ENCODE results near the gene SEMA3C. TPM values are rescaled to one million over a fixed set of nuclear protein-coding genes. Genes with fewer than 3 reads are reported as not detected.

The SEMA3C gene
- polyA plus RNA-seq, result 0.22 and 1.4 TPM in 2 replicates

DNA sequence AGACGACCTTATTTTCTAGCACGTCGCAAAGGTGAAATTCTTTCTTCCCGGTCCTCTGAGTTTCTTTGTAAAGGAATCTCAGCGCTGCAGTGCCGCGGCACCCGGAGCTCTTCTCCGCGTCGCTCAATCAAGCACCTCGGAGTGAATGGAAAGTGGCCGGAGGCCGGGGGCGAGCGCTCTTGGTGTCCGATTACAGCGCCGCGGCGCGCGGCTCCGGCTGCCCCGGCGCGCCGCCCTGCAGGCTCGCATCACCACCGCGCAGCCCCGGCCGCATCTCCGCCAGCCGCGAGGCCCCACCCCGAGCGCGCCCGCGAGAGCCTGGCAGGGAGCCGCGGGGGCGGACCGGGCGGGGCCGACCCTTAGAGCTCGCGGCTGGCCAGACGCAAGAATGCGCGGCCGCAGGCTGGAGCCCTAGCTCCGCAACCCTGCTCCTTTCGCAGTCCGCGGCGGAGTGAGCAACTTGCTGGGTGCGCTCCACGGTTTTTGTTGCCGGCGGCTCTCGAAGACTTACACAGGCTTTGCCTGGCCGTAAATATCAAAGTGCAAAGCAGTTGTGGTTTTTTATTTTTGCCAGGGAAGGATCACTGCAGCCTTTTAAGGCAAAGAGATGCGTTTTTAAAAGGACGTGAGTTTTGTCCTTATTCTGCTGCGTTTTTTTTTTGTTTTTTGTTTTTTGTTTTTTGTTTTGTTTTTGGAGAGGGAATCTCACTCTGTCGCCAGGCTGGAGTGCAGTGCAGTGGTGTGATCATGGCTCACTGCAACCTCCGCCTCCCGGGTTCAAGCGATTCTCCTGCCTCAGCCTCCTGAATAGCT is at the start of gene SEMA3C:
Gene SEMA3C, minus strand, starts transcription at position 143 of the 813 bp plus-strand sequence. CDS start 2,270 bp downstream, outside the sequence.

Measured in Purkinje cell (primary cell).